ENCODE data around the gene RABL6. TPM values are rescaled to one million over a fixed set of nuclear protein-coding genes. Genes with fewer than 3 reads are reported as not detected.
"Not testable (repeated sequence)": the region's sequence is repeated elsewhere in the genome, so short reads cannot be mapped to it uniquely, and the experiment has no call there.

RABL6 gene
- total RNA-seq, 2 donors from 2014 or later = 69.8 to 72.8 TPM

GRCh38 chr9:136784249-136784996, 23.3 kb upstream of the RABL6 start:
- TF ChIP-seq POLR2A (IDR thresholded peaks at IDR 0.05) (no peak), CTCF (IDR thresholded peaks at IDR 0.05) (peak; percentile 28 to 56 (median 52))
- intact Hi-C loops (cut with DNase I) = no loop called here
- Histone ChIP-seq H3K27me3 (no peaks in the 10 kb centered on the region), H3K36me3 (replicated peaks in 1 of 2; ENCODE audit: insufficient read depth in 1 of 2, low read depth in 2 of 2) (no peaks in the 10 kb centered on the region), H3K4me3 (no peak overlapping the region), H3K9me3 (no peaks in the 10 kb centered on the region), H3K4me1 (peaks cover 31% of the 10 kb centered on the region), H3K27ac (no peak overlapping the region)
- DNase-seq = peak in 1 of 4 donors; percentile 39
- 25 to 27% methylated on average over 9 of the region's 9 CpGs for WGBS, 2 donors
- peak; percentile 41 for ATAC-seq

- Histone ChIP-seq H3K4me1 (peaks cover 35% of the 10 kb centered on the region), H3K36me3 (replicated peaks in 1 of 2; ENCODE audit: insufficient read depth in 1 of 2, low read depth in 2 of 2) (no peaks in the 10 kb centered on the region), H3K9me3 (no peaks in the 10 kb centered on the region), H3K27ac (no peak overlapping the region), H3K27me3 (no peaks in the 10 kb centered on the region), H3K4me3 (no peak overlapping the region)
- DNase-seq (peak in 1 of 4 donors; percentile 46), ATAC-seq (no peak)
- no peak for TF ChIP-seq POLR2A (IDR thresholded peaks at IDR 0.05)
- no peak for TF ChIP-seq CTCF (IDR thresholded peaks at IDR 0.05)
- intact Hi-C loops (cut with DNase I) = loop anchor here (5.0 kb wide), 1 partner anchor 252 kb away; no protein-coding TSS in a partner anchor
- WGBS, 2 donors = 40 to 69% methylated on average over 6 of the region's 6 CpGs
Measured at GRCh38 chr9:136784997-136785361, 22.8 kb upstream of the RABL6 start.

GRCh38 chr9:136785565-136786355, 22.0 kb upstream of the RABL6 start:
- not testable (repeated sequence) for H3K4me3 ChIP-seq; H3K36me3 ChIP-seq (replicated peaks in 1 of 2; ENCODE audit: insufficient read depth in 1 of 2, low read depth in 2 of 2); H3K27ac ChIP-seq; H3K9me3 ChIP-seq; H3K27me3 ChIP-seq
- intact Hi-C loops (cut with DNase I) = loop anchor here (5.0 kb wide), 1 partner anchor 252 kb away; no protein-coding TSS in a partner anchor
- peaks cover 40% of the 10 kb centered on the region for H3K4me1 ChIP-seq
- 46 to 57% methylated on average over 11 to 23 of the region's 23 CpGs for WGBS, 2 donors
- TF ChIP-seq CTCF (IDR thresholded peaks at IDR 0.05) = peak in 1 of 7 experiments; percentile 16
- DNase-seq (peak; percentile 70 to 79 (median 77)), ATAC-seq (peak; percentile 29)

GRCh38 chr9:136786451-136786850, 21.3 kb upstream of the RABL6 start:
- 41 to 44% methylated on average over 10 of the region's 10 CpGs for WGBS, 2 donors
- no peaks in the 10 kb centered on the region for H3K27me3 ChIP-seq
- peaks cover 43% of the 10 kb centered on the region for H3K4me1 ChIP-seq
- ATAC-seq (no peak), DNase-seq (peak in 1 of 4 donors; percentile 1)
- no peaks in the 10 kb centered on the region for H3K36me3 ChIP-seq (replicated peaks in 1 of 2; ENCODE audit: insufficient read depth in 1 of 2, low read depth in 2 of 2)
- intact Hi-C loops (cut with DNase I) = loop anchor here (5.0 kb wide), 1 partner anchor 251 kb away; no protein-coding TSS in a partner anchor
- H3K27ac ChIP-seq = no peak overlapping the region
- H3K4me3 ChIP-seq = no peak overlapping the region
- TF ChIP-seq POLR2A (IDR thresholded peaks at IDR 0.05) (no peak), CTCF (IDR thresholded peaks at IDR 0.05) (no peak)
- H3K9me3 ChIP-seq = no peaks in the 10 kb centered on the region

GRCh38 chr9:136786983-136787382, 20.8 kb upstream of the RABL6 start:
- peaks cover 48% of the 10 kb centered on the region for H3K4me1 ChIP-seq
- ATAC-seq; H3K9me3 ChIP-seq; H3K27me3 ChIP-seq; H3K4me3 ChIP-seq; H3K27ac ChIP-seq; H3K36me3 ChIP-seq (replicated peaks in 1 of 2; ENCODE audit: insufficient read depth in 1 of 2, low read depth in 2 of 2): not testable (repeated sequence)
- WGBS, 2 donors = 19 to 24% methylated on average over 4 of the region's 4 CpGs
- intact Hi-C loops (cut with DNase I) = loop anchor here (5.0 kb wide), 1 partner anchor 250 kb away; no protein-coding TSS in a partner anchor
- peak in 1 of 4 donors; percentile 1 for DNase-seq

Measured in body of pancreas (tissue), 4 donors.